ENCODE data around the gene TRAPPC2L.

DNA sequence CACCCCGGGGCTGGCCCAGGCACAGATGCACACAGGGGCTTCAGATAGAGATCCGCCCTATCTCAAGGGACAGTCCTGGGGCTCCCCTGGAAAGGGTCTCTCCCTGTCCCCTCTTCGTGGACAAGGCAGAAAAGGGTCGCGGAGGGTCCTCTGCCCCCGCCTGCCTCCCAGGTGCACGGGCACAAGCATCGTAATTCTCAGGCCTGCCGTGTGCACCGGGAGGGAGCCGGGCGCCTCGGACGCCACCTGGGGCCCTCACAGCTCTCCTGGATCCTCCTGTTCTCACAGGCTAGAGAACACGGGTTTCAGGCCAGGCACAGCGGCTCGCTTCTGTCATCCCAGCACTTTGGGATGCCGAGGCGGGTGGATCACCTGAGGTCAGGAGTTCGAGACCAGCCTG lies 21.4 kb downstream of the TRAPPC2L start:
- TF ChIP-seq CTCF (IDR thresholded peaks at IDR 0.05) (no peak), ZFX (IDR thresholded peaks at IDR 0.05; ENCODE audit: borderline replicate concordance) (no peak)

All from 22Rv1 (cell line).